ENCODE results near the gene G2E3.

The G2E3 gene

DNA sequence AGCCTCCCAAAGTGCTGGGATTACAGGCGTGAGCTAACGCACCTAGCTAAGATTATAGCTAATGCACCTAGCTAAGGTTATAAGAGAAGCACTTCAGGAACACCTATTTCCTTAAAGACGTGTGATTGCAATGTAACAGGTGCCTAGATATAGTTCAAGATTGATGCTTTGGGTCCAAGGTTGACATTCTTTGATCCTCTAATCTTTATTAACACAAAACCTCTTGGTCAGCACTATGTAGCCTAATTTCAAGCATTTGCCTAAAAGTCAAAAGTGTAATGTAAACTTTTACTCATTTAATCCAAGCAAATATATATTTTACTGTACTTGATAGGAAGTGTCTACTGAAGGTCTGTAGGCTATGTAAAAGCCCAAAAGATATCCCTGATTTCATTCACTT, 99.7 kb downstream of the G2E3 start:
- TF ChIP-seq, protein P1, sequence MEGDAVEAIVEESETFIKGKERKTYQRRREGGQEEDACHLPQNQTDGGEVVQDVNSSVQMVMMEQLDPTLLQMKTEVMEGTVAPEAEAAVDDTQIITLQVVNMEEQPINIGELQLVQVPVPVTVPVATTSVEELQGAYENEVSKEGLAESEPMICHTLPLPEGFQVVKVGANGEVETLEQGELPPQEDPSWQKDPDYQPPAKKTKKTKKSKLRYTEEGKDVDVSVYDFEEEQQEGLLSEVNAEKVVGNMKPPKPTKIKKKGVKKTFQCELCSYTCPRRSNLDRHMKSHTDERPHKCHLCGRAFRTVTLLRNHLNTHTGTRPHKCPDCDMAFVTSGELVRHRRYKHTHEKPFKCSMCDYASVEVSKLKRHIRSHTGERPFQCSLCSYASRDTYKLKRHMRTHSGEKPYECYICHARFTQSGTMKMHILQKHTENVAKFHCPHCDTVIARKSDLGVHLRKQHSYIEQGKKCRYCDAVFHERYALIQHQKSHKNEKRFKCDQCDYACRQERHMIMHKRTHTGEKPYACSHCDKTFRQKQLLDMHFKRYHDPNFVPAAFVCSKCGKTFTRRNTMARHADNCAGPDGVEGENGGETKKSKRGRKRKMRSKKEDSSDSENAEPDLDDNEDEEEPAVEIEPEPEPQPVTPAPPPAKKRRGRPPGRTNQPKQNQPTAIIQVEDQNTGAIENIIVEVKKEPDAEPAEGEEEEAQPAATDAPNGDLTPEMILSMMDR (IDR thresholded peaks at IDR 0.05; ENCODE audit: control insufficient read depth, insufficient read depth, low read depth, low read length, missing control alignments): no peak
- H3K4me3 ChIP-seq (ENCODE audit: control insufficient read depth, low read depth, low read length): no peak overlapping the region
- no peak for DNase-seq (ENCODE audit: low read depth)

DNA sequence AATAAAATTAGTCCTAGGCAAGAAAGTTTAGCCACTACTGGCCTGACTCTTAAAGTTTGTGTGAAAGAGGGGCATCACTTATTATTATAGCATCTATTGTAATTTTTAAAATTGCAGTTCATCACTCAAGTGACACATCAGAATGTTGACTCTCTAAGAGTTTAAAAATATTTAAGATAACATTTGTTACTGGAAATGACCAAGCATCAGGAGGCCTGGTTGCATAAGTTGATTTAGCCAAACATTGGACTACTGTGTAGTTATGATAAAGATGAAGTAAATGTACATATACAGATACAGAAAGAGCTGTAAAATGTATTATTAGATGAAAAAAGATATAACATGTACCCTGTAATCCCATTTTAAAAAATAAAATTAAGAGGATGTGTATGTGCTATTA, 110.6 kb downstream of the G2E3 start:
- no peak for DNase-seq (ENCODE audit: low read depth)
- no peak overlapping the region for H3K4me3 ChIP-seq (ENCODE audit: control insufficient read depth, low read depth, low read length)
- TF ChIP-seq, protein P1 (IDR thresholded peaks at IDR 0.05; ENCODE audit: control insufficient read depth, insufficient read depth, low read depth, low read length, missing control alignments): no peak
